ENCODE results near the gene RAB32.

- no peak for TF ChIP-seq POLR2AphosphoS5 (IDR thresholded peaks at IDR 0.05; ENCODE audit: low read depth, low read length)
- no peak for TF ChIP-seq POLR2A (IDR thresholded peaks at IDR 0.05; ENCODE audit: low read depth, low read length)
- TF ChIP-seq TAF1 (IDR thresholded peaks at IDR 0.05; ENCODE audit: borderline replicate concordance, low read depth, low read length), result no peak
Observed at GRCh38 chr6:146583966-146584365, 40.3 kb downstream of the RAB32 start.
